GM19025 (cell line): ENCODE results near the gene MIDN.
A peak's percentile ranks its signal among the peaks of the same experiment; 100 is the strongest.

Source experiments
- ATAC-seq: cut with Tn5 transposase; IDR thresholded peaks from one replicate; pipeline ENCODE4 v1.9.1; 2021; ENCODE audit warnings: mild to moderate bottlenecking, low read depth, moderate library complexity; ENCODE audit not compliant: unreplicated experiment

The MIDN gene

DNA sequence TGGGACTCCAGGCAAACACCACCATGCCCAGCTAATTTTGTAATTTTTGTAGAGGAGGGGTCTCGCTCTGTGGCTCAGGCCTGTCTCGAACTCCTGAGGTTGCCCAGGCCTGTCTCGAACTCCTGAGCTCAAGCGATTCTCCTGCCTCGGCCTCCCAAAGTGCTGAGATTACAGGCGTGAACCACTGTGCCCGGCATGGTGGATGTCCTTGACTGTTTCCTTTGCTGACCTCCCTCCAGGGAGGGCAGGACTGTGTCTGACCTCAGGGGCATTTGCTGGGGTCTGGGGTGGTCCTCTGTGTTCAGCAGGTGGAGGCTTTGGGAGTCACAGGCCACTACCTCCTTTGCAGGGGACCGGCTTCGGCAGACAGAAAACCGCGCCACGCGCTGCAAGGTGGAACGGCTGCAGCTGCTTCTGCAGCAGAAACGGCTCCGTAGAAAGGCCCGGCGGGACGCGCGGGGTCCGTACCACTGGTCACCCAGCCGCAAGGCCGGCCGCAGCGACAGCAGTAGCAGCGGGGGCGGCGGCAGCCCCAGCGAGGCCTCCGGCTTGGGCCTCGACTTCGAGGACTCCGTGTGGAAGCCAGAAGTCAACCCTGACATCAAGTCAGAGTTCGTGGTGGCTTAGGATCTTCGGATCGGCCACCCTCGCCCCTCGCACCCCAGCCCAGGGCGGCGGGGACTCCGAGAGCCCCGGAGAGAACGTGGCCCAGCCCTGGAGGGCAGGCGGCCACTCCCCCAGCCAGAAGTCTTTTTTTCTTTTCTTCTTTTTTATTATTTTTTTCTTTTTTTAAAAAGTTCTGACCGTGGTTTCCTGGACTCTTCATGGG lies 8.5 kb downstream of the MIDN start:
- no peak for ATAC-seq

DNA sequence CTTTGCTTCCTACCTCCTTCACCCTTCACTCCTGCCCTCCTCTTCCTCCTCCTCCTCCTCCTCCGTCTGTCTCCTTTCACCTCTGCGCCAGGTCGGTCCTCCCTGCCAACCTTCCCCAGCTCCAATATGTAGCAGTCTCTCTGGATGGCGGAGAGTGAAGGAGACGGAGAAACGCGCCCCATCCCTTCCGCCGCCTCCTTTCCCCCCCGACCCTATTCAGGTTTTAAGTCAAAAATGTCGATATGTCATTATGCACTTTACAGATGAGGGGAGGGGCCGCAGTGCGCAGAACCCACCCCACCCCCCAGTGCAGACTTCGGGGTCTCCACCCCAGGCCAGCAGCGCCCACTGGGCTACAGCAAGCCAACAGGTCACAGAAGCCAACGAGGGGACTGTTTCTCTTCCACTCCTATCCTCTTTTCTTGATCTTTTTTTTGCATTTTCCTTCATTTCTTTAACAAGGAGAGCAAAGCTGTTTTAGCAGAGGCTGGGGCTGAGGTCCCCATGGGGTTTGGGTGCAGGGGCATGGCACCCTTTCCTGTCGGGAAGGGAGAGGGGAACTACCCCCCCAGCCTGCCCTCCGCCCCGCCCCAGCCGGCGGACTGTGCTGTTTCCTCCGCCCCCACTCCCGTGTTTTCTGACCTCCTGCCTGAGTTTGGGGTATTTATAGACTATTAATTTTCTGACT lies 9.2 kb downstream of the MIDN start:
- ATAC-seq = no peak

DNA sequence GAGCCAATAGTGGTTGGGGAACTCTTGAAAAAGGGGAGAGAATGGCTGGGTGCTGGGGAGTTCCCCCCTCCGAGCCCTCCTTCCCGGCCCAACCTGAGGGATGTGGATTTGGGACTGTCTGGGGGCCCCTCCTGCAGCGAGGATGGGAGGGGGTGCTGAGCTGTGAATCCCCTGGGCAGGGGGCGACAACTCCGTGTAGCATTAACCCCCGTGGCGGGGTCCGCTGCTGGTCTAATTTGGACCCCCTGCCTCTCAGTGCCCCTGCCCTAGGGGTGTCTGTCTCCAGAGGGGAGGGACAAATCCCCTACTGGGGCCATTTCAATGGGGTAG lies 9.7 kb downstream of the MIDN start:
- no peak for ATAC-seq

DNA sequence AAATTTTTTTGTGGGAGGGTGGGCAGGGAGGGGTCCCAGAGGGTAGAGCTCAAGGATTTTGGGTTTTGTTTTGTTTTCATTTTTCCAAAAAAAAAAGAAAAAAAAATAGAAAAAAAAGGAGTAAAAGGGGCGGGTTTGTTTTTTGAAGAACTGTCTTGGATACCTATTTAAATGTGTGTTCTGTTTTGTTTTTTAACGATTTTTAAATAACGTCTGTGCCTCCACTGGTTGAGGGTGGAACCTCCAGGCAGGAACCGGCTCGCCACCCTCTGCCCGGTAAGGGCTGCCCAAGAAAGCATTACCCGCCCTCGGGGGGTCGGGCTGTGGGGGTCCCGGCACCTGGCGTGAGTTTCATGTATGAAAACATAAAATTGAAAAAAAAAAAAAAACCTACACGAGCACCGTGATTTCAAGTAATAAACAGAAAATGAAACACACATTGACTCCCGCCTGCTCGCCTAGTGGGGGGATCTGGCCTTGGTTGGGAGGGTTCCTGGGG lies 10.4 kb downstream of the MIDN start:
- no peak for ATAC-seq

DNA sequence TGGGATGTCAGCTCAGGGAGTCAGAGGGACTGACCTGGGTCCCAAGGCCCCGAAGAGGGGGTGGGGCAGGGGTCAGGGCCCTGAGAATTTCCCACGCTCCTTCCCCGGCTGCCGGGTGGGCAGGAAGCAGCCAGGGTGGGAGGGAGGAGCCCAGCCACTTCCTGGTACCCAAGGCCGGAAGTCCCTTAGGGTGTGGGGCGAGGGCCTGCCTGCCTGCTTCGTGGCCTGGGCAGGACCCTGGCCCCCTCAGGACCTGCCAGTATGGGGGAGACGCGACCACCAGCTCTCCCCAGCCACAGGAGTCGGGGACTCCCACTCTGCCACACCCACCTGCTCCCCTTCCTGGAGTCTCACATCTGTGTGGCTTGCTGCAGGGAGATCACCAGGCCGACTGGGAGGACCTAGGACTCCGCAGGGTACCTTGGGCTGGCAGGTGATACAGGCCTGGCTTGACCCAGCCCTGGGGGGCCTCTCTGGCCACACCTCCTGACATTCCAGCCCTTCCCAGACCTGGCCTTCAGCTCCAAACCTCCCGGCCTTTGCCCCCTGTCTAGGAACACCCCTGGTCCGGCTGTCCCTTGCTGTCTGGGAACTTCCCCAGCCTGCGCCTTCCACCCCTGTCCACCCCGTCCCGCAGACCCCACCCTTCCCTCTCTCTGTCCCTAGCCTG lies 11.0 kb downstream of the MIDN start:
- peak; percentile 29 for ATAC-seq

DNA sequence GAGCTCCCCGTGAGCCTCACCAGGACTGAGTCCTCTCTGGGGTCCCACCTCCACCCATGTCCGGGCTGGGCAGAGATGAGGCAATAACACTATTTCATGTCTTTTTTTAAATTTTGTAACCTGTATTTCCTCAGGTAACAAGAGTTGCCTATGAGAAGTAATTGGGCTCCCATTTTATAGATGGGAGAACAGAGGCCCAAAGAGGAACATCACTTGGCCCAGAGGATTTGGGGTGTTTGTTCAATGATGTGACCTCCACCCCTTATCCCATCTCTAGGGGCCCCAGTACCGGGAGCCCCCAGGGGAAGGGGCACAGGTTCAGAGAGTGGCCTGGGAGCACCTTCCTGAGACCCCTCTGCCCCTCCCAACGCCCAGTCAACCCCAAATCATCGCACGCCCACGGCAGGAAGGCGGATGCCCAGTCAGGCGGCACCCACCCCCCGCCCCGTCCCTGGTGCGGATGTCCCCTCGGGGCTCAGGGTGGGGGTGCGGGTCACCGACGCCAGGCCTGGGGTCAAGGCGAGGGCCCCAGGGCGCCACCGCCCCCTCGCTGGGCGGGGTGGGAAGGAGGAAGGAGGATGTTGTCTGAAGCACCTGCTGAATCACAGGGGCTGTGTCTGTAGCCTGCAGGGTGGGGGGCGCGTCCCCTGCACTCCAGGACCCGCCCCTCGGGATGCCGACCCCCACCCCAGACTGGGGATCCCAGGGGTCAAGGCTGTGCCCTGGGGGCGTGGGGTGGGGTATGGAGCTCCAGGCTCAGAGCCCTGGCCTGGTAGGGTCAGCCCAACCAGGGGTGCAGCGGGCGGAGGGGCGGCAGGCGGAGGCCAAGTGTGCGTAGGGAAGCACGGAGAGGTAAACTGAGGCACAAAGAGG lies 11.7 kb downstream of the MIDN start:
- no peak for ATAC-seq

DNA sequence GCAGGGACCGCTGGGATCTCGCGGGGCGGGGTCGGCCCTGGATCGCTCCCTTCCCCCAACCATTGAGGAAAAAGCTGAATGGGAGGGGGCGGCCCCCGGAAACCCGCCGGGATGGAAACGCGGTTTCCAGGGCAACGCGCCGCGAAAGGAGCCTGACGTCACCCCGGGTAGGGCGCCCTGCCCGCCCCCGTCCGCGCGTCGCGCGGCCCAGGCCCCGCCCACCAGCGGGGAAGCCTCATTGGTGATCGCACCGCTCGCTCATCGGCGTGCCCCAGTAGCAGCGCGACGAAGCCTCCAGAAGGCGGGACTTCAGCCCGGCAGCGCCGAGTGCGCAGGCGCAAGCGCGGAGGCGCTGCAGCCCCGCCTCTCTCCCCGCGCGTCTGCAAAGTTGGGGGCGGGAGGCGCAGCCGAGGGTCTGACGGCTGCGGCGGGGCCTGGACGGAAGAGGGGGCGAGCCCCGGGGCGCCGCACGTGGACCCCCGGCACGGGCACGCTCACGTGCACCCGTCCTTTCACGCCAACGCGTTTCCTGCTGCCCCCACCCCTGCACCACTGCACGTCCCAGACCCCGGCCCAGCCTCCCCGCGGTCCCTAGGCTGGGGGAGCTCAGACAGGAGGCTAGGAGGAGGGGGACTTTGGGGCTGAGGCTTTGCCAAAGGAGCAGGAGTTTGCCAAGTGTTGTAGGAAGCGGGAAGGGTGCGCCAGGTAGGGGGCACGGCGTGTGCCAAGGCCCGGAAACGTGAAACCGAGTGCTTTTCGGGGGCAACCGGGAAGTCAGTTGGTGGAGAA lies 12.6 kb downstream of the MIDN start:
- peak; percentile 66 for ATAC-seq

DNA sequence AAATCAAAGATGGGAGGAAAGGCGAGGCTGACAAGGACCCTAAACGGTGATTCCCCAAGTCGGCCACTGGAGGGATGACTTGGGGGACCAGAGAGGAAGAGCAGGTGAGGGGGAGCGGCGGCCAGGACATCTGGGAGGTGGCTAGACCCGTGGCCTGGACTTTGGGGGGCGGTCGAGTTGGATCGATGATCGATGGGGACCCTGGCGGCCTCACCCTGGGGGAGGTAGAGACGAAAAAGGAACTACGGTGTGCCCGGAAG lies 13.1 kb downstream of the MIDN start:
- no peak for ATAC-seq

DNA sequence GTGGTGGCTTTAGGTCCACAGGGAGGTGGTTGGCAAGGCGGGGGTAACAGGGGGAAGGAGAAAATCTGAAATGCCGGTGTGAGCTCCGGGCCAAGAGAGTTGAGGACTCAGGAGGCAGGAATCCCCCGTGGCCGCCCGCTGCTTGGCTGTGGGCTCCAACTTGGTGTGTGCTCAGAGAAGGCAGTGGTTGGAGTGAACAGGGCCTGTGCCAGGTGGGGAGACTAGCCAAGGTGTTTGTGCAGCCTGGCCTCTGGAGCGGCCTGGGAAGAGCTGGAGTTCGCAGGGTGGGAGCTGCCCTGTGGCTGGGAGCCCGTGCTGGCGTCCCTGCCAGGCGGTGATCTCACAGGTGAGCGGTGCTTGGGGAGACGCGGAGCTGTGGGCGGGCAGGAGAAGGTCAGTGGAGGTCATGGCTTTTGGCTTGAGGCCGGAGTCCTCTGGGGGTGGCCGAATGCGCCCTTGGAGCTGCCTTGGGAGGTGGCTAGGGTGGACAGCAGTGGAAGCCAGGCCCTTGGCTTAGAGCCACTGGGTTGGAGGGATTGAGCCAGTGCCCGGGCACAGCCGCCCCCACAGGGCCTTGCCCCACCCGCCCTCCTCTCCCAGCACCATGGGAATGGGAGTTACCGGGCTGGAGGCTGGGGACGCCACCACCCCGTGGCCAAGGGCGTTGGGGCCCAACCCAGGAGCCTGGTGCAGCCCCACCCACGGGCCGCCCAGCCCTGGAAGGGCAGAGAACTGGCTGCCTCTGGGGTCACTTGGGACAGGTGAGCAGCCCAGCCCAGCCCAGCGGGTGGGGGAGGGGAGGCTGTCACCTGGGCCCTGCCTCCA lies 13.6 kb downstream of the MIDN start:
- ATAC-seq = no peak

DNA sequence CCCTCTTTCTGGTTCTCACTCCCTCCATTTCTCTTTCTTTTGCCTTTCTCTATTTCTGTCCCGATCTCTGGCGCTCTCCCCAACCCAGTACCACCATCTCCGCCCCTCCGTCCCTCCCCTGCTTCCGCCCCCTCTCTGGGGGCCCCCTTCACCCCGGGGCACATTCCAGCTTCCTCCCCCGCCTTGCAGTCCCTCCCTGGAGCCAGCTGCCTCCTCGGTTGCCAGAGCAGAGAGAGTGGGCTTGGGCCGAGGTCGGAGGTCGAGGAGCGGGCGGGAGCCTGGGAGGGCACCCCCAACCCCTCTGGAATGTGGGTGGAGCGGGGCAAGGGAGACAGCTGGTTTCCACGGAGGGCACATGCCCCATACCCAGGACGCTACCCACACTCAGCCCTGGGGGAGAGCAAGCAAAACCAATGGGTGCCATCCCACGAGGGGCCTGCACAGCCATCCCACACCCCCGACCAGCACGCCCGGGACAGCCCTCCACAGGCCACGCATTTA lies 14.3 kb downstream of the MIDN start:
- no peak for ATAC-seq

DNA sequence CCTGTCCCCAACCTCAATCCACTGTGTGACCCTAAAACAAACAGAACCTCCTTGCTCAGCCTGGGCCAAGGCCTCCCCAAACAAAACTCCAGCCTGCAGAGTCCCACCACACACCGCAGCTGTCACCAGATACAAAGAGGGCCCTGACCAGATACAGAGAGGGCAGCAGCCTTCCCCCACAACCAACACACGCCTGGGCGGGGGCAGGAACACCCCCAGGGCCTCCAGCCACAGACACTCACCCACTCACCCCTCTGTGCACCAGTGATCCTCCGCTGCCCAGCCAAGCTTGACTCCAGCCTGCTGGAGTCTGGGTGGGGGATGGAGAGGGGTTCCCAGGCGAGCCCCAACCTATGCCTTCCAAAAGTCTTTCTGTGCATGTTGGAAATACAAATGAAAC lies 14.8 kb downstream of the MIDN start:
- no peak for ATAC-seq

DNA sequence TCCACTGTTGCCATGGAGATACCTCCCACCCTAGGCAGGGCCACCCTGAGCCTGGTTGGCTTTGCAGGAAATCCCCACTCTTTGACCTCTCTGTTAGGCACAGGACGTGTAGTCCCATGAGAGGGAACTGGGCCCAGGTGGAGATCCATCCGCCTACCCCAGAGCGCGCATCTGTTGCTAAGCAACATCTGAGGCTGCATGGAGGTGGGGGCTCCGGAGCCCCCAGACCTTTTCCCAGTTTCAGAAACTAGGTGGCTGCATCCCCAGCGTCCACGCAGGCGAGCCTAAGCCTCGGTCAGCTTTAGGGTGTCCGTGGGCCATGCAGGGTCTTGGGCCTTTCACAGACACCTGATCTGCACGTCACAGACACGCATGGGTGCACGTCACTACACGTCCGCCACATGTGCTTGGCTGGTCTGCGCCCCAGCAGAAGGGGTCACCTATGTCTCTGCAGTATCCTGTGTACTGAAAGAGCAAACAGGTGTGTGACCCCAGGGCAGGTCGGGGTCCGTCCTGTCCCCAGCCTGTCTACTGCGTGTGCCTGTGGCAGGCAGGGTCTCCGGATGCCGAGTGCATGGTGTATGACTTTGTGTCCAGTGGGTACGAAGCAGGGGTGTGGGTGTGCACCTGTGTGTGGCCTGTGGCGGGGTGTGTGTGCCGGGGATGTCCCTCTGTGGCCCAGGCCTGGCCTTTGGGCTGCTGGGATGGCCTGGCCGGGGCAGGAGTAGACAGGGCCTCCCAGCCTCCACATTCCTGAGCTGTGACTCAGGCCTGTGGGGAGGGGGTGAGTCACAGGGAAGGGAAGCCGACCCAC lies 16.6 kb downstream of the MIDN start:
- ATAC-seq = no peak

DNA sequence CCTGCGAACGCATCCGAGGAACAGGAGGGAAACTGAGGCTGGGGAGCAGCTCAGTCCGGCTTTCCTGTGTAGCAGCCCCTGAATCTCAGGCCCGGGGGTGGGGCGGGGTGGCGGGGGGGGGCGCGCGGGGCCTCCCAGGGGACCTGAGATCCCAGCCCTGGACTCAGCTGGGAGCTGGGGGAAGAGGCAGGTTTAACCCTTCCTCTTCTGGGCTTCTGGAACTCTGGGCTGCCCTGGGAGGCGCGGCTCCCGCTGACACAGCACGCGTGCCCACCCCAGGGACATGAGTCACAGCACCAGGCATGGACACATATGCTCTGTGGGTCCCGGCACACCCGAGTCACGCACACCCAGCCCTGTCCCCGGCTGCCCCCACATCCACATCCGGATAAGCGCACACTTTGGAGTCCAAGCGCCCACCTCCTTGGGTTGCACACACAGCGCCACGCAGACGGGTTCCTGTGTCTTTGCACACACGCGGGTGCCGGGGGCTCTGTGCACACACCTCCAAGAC lies 17.3 kb downstream of the MIDN start:
- no peak for ATAC-seq

DNA sequence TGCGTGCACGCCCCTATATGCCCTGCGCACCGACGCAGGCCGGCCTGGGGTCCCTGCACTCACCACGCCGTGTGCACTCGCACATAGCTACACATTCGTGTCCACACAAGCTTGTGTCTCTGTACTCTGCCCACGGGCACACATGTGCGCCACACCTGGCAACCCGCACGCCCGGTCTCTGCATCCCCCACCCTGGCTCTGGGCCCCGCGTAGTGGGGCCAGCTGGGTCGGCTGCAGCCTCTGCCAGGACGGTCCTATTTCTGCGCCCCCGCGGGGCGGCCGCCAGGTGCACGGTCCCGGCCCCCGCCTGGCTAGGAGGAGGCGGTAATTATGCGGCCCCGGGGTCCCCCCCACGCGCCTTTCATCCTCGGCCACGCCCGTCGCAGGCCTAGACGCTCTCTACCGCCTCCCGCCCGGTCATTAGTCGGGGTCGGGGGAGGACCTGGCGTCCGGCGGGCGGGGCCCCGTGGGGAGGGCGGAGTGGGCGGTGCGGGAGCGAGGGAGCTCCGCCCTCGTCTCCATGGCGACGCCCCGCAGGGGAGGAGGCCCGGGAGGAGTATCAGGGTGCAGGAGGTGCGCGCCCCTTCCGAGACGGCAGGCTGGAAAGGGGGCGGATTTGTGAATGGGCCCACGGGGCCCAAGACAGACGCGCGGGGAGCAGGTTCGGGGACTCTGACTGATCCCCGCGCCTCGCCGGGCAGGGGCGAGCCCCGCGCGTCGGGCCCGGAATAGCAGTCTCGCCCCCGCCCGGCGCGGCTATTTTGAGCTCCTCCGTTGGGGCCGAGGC lies 17.9 kb downstream of the MIDN start:
- ATAC-seq = peak; percentile 32

DNA sequence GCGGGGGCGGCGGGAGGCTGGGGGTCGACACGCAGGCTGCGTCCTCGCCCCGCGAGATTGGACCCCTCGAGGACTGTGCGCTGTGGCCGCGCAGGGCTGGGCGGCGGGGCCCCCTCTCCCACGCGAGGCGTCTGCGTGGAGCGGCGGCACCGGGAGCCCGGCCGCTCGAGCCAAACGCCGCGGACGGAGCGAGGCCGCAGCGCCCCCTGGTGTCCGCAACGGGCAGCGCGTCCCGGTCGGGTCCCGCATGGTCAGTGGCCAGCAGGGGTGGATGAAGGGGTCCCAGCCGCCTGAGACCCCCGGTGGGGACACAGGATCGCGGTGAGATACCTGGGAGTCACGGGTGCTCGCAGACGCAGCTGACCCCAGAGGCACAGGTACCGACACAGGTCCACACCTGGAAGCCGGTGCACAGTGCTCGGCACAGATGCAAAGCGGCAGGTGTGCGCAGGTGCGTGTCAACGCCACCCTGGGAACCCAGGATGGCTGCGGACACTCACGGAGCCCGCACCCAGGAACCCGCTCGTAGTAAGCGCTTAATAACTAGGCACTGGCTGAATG lies 18.6 kb downstream of the MIDN start:
- peak; percentile 12 for ATAC-seq

DNA sequence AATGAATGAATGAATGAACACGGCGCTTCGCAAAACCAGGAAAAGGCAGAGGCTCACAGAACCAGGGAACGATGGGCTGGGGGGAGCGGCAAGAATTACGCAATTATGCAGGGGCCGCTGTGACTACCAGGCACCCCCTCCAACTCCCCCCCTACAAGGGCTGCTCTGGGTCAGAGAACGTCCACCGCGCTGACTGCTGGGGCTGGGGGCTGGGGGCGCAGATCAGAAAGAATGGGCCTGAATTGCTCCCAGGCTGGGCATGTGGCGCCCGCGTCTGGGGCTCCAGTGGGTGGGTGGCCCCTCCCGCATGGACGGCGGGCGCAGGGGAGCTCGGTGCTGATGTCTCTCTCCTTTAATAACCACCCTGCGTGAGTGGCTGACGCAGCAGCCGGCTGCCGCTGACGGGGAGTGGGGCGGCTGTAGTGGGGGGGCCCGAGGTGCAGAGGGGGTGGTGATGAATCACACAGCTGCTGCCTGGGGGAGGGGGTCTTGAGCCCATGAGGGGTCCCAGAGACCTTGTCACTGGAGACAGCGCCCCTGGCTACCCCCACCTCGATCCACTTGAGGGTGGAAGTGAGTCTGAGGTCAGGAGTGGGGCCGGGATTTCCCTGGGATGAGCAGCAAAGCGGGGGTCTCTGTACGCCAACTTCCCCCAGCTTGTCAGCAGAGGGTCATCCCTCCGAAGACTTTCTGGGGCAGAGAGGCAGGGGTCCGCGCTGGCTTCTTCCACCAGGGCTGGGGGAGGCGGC lies 19.3 kb downstream of the MIDN start:
- ATAC-seq = no peak
